Ascending aorta (tissue), 2 donors: ENCODE results near the gene ADAM22. TPM values are rescaled to one million over a fixed set of nuclear protein-coding genes. Genes with fewer than 3 reads are reported as not detected.

Source experiments
- DNase-seq, 2 donors: peaks; one replicate each; pipeline ENCODE4 v3.0.0-alpha.2; 2019; ENCODE audit warnings: low spot score in 2 of 2
- H3K27ac ChIP-seq, 2 donors: fragments of 200-600 bp; sonication (generic); one replicate each; pipeline ENCODE4 v1.5.1; 2016 to 2017; ENCODE audit warnings: mild to moderate bottlenecking in 1 of 2
- H3K27me3 ChIP-seq: fragments of 200-600 bp; sonication (generic); one replicate; pipeline ENCODE4 v1.5.1; 2017
- H3K36me3 ChIP-seq, 2 donors: fragments of 200-600 bp; sonication (generic); one replicate each; pipeline ENCODE4 v1.5.1; 2016
- H3K4me1 ChIP-seq, 2 donors: fragments of 200-600 bp; sonication (generic); one replicate each; pipeline ENCODE4 v1.5.1; 2016 to 2017; ENCODE audit warnings: mild to moderate bottlenecking in 1 of 2
- H3K4me3 ChIP-seq, 2 donors: fragments of 200-600 bp; sonication (generic); one replicate each; pipeline ENCODE4 v1.5.1; 2016 to 2017; ENCODE audit warnings: mild to moderate bottlenecking in 1 of 2
- H3K9me3 ChIP-seq, 2 donors: fragments of 200-600 bp; sonication (generic); one replicate each; pipeline ENCODE4 v1.5.1; 2016
- CTCF ChIP-seq, 3 experiments: fragments of 200-600 bp in 2 of 3; fragments of 450-650 bp in 1 of 3; sonication (generic) in 2 of 3; IDR thresholded peaks; one replicate each; pipeline ENCODE4 v1.5.1; 2016 to 2019; ENCODE audit warnings: antibody characterized with exemption in 3 of 3, mild to moderate bottlenecking in 1 of 3, moderate library complexity in 1 of 3
- intact Hi-C: fragments of 100-400 bp; cut with DNase I; formaldehyde crosslinking; loops from one replicate; pipeline ENCODE4 v1.15.1; 2023
- total RNA-seq: library from RNA; depleted of rRNA; stranded (reverse); fragments of >200 nt; gene quantifications from one replicate; pipeline ENCODE4 v1.1.0, GENCODE V29; 2016

The ADAM22 gene
- total RNA-seq, 1 donor from 2014 or later = 0.85 TPM

- no peaks in the 10 kb centered on the region for H3K36me3 ChIP-seq
- no peak for TF ChIP-seq CTCF (IDR thresholded peaks at IDR 0.05)
- H3K4me3 ChIP-seq = no peak overlapping the region
- H3K9me3 ChIP-seq = no peaks in the 10 kb centered on the region
- no peak for DNase-seq
- H3K4me1 ChIP-seq = no peaks in the 10 kb centered on the region
- intact Hi-C loops = loop anchor here (2.0 kb wide), 1 partner anchor 315 kb away; no protein-coding TSS in a partner anchor
- no peaks in the 10 kb centered on the region for H3K27me3 ChIP-seq
- H3K27ac ChIP-seq = no peak overlapping the region
Measured at GRCh38 chr7:88111954-88112471, 178.0 kb downstream of the ADAM22 start.

GRCh38 chr7:88115258-88115796 is 181.3 kb downstream of the ADAM22 start:
- Histone ChIP-seq H3K9me3 (no peaks in the 10 kb centered on the region), H3K36me3 (no peaks in the 10 kb centered on the region), H3K27ac (no peak overlapping the region), H3K4me1 (no peaks in the 10 kb centered on the region), H3K4me3 (no peak overlapping the region), H3K27me3 (no peaks in the 10 kb centered on the region)
- no peak for DNase-seq
- TF ChIP-seq CTCF (IDR thresholded peaks at IDR 0.05) = no peak
- intact Hi-C loops = no loop called here

- DNase-seq = no peak
- Histone ChIP-seq H3K36me3 (no peaks in the 10 kb centered on the region), H3K9me3 (no peaks in the 10 kb centered on the region), H3K27ac (no peak overlapping the region), H3K4me1 (no peaks in the 10 kb centered on the region), H3K27me3 (no peaks in the 10 kb centered on the region), H3K4me3 (no peak overlapping the region)
- intact Hi-C loops = no loop called here
- TF ChIP-seq CTCF (IDR thresholded peaks at IDR 0.05) = no peak
Measured at GRCh38 chr7:88115816-88116215, 181.8 kb downstream of the ADAM22 start.

- Histone ChIP-seq H3K9me3 (no peaks in the 10 kb centered on the region), H3K36me3 (no peaks in the 10 kb centered on the region), H3K27me3 (no peaks in the 10 kb centered on the region), H3K27ac (no peak overlapping the region), H3K4me3 (no peak overlapping the region), H3K4me1 (no peaks in the 10 kb centered on the region)
- intact Hi-C loops = no loop called here
- no peak for TF ChIP-seq CTCF (IDR thresholded peaks at IDR 0.05)
- no peak for DNase-seq
Measured at GRCh38 chr7:88116235-88116795, 182.3 kb downstream of the ADAM22 start.

- no peaks in the 10 kb centered on the region for H3K36me3 ChIP-seq
- no peaks in the 10 kb centered on the region for H3K27me3 ChIP-seq
- H3K4me3 ChIP-seq = no peak overlapping the region
- no peak overlapping the region for H3K27ac ChIP-seq
- no peaks in the 10 kb centered on the region for H3K9me3 ChIP-seq
- no peaks in the 10 kb centered on the region for H3K4me1 ChIP-seq
- TF ChIP-seq CTCF (IDR thresholded peaks at IDR 0.05) = no peak
- no peak for DNase-seq
- intact Hi-C loops = no loop called here
Measured at GRCh38 chr7:88117325-88117724, 183.3 kb downstream of the ADAM22 start.
